ENCODE results near the gene MDFI. TPM values are rescaled to one million over a fixed set of nuclear protein-coding genes. Genes with fewer than 3 reads are reported as not detected.

Gene MDFI
- total RNA-seq, 2 experiments from 2014 or later, result not detected

DNA sequence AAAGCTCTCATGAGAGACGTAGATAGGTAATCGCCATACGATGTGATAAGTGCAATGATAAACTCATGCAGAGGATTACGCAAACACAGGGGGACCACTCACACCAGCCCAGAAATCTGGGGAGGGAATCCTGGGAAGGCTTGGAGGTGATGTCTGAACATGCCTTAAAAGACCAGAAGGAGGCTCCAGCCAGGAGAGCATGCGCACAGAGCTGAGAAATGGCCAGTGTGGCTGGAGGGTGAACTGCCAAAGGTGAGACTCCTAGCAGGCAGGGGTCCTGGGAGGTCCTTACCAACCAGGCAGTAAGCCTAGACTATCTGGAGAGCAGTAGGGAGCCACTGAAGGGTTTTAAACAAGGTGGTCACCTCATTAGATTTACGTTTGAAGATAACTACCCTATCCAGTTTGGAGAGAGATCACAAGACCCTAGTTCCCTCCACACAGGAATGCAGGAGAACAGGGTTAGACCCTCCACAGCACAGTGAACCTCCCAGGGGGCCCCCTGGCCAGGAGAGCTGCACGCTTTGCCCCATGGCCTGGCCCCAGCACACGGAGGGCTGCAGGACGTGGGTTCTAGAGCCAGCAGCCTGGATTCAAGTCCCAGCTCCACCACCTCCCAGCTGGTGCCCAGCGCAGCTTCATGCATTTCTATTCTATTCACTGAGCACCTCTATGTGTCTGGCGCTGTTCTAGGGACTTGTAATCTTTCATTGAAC lies 13.1 kb downstream of the MDFI start:
- no peaks in the 10 kb centered on the region for H4K20me1 ChIP-seq (ENCODE audit: insufficient read depth, low read length)
- no peak overlapping the region for H2AFZ ChIP-seq (ENCODE audit: low read length)
- H3K9me3 ChIP-seq (ENCODE audit: low read length), result no peaks in the 10 kb centered on the region
- POLR2A ChIA-PET, result no interaction called here
- intact Hi-C loops (cut with micrococcal nuclease; ENCODE audit: unreplicated experiment), result no loop called here
- no TSS peak for BruUV-seq (replicated peaks)
- H3K36me3 ChIP-seq (ENCODE audit: insufficient read depth, low read length), result no peaks in the 10 kb centered on the region
- no peak overlapping the region for H3K4me2 ChIP-seq (ENCODE audit: low read length)
- no peaks in the 10 kb centered on the region for H3K79me2 ChIP-seq (ENCODE audit: insufficient read depth, low read depth, low read length)
- H3K9me2 ChIP-seq (ENCODE audit: insufficient read depth, low read length), result no peaks in the 10 kb centered on the region
- no peak overlapping the region for H3K27ac ChIP-seq (ENCODE audit: low read depth, low read length, poor library complexity, severe bottlenecking)
- H3K4me3 ChIP-seq (ENCODE audit: low read depth, low read length, poor library complexity, severe bottlenecking), result no peak overlapping the region
- no peak for DNase-seq (ENCODE audit: low spot score)
- no peak for TF ChIP-seq EZH2phosphoT487 (IDR thresholded peaks at IDR 0.05; ENCODE audit: borderline replicate concordance, low read depth, low read length)
- H3K4me1 ChIP-seq (ENCODE audit: insufficient read depth, low read length, poor library complexity, severe bottlenecking), result no peaks in the 10 kb centered on the region
- CTCF ChIA-PET (ENCODE audit: unreplicated experiment), result no interaction called here

GRCh38 chr6:41651962-41652657 lies 13.8 kb downstream of the MDFI start:
- TF ChIP-seq EZH2phosphoT487 (IDR thresholded peaks at IDR 0.05; ENCODE audit: borderline replicate concordance, low read depth, low read length), result no peak
- TF ChIP-seq CTCF (conservative IDR thresholded peaks at IDR 0.05; ENCODE audit: low read length), result no peak
- H3K79me2 ChIP-seq (ENCODE audit: insufficient read depth, low read depth, low read length), result no peaks in the 10 kb centered on the region
- CTCF ChIA-PET (ENCODE audit: unreplicated experiment), result no interaction called here
- H3K4me1 ChIP-seq (ENCODE audit: insufficient read depth, low read length, poor library complexity, severe bottlenecking), result no peaks in the 10 kb centered on the region
- BruUV-seq (replicated peaks), result no TSS peak
- DNase-seq (ENCODE audit: low spot score), result no peak
- POLR2A ChIA-PET, result no interaction called here
- no peaks in the 10 kb centered on the region for H4K20me1 ChIP-seq (ENCODE audit: insufficient read depth, low read length)
- H3K9me3 ChIP-seq (ENCODE audit: low read length), result no peaks in the 10 kb centered on the region
- H3K4me3 ChIP-seq (ENCODE audit: low read depth, low read length, poor library complexity, severe bottlenecking), result no peak overlapping the region
- H3K9me2 ChIP-seq (ENCODE audit: insufficient read depth, low read length), result no peaks in the 10 kb centered on the region
- H3K27ac ChIP-seq (ENCODE audit: low read depth, low read length, poor library complexity, severe bottlenecking), result no peak overlapping the region
- intact Hi-C loops (cut with micrococcal nuclease; ENCODE audit: unreplicated experiment), result no loop called here
- H3K36me3 ChIP-seq (ENCODE audit: insufficient read depth, low read length), result no peaks in the 10 kb centered on the region
- no peak overlapping the region for H2AFZ ChIP-seq (ENCODE audit: low read length)
- H3K4me2 ChIP-seq (ENCODE audit: low read length), result no peak overlapping the region

GRCh38 chr6:41652866-41653652 lies 14.8 kb downstream of the MDFI start:
- no peak overlapping the region for H3K27ac ChIP-seq (ENCODE audit: low read depth, low read length, poor library complexity, severe bottlenecking)
- ChIA-PET CTCF (ENCODE audit: unreplicated experiment) (no interaction called here), POLR2A (no interaction called here)
- H3K9me3 ChIP-seq (ENCODE audit: low read length), result no peaks in the 10 kb centered on the region
- H3K4me2 ChIP-seq (ENCODE audit: low read length), result no peak overlapping the region
- H3K4me1 ChIP-seq (ENCODE audit: insufficient read depth, low read length, poor library complexity, severe bottlenecking), result no peaks in the 10 kb centered on the region
- H3K36me3 ChIP-seq (ENCODE audit: insufficient read depth, low read length), result no peaks in the 10 kb centered on the region
- H2AFZ ChIP-seq (ENCODE audit: low read length), result no peak overlapping the region
- H4K20me1 ChIP-seq (ENCODE audit: insufficient read depth, low read length), result no peaks in the 10 kb centered on the region
- no peak overlapping the region for H3K4me3 ChIP-seq (ENCODE audit: low read depth, low read length, poor library complexity, severe bottlenecking)
- no peaks in the 10 kb centered on the region for H3K79me2 ChIP-seq (ENCODE audit: insufficient read depth, low read depth, low read length)
- DNase-seq (ENCODE audit: low spot score), result no peak
- TF ChIP-seq EZH2phosphoT487 (IDR thresholded peaks at IDR 0.05; ENCODE audit: borderline replicate concordance, low read depth, low read length) (no peak), CTCF (conservative IDR thresholded peaks at IDR 0.05; ENCODE audit: low read length) (no peak)
- H3K9me2 ChIP-seq (ENCODE audit: insufficient read depth, low read length), result no peaks in the 10 kb centered on the region
- intact Hi-C loops (cut with micrococcal nuclease; ENCODE audit: unreplicated experiment), result no loop called here
- BruUV-seq (replicated peaks), result no TSS peak
